Measurements from ENCODE around the gene DTNA. TPM values are rescaled to one million over a fixed set of nuclear protein-coding genes. Genes with fewer than 3 reads are reported as not detected.

The DTNA gene
- total RNA-seq, 2 donors from 2014 or later, result 41.0 to 78.4 TPM

GRCh38 chr18:34801774-34802173 is 91.7 kb downstream of the DTNA start:
- ATAC-seq (ENCODE audit: insufficient number of reproducible peaks, low FRiP score, low read depth) (no peak), DNase-seq (ENCODE audit: low spot score) (no peak)
- H3K27ac ChIP-seq, result no peak overlapping the region
- TF ChIP-seq, protein P1, sequence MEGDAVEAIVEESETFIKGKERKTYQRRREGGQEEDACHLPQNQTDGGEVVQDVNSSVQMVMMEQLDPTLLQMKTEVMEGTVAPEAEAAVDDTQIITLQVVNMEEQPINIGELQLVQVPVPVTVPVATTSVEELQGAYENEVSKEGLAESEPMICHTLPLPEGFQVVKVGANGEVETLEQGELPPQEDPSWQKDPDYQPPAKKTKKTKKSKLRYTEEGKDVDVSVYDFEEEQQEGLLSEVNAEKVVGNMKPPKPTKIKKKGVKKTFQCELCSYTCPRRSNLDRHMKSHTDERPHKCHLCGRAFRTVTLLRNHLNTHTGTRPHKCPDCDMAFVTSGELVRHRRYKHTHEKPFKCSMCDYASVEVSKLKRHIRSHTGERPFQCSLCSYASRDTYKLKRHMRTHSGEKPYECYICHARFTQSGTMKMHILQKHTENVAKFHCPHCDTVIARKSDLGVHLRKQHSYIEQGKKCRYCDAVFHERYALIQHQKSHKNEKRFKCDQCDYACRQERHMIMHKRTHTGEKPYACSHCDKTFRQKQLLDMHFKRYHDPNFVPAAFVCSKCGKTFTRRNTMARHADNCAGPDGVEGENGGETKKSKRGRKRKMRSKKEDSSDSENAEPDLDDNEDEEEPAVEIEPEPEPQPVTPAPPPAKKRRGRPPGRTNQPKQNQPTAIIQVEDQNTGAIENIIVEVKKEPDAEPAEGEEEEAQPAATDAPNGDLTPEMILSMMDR (IDR thresholded peaks at IDR 0.05), result no peak
- H3K4me1 ChIP-seq (ENCODE audit: control insufficient read depth in 1 of 2, low read depth in 2 of 2), result peaks cover 6 to 22% of the 10 kb centered on the region in 2 donors
- no peaks in the 10 kb centered on the region for H3K9me3 ChIP-seq
- no peak overlapping the region for H3K4me3 ChIP-seq
- H3K36me3 ChIP-seq, result no peaks in the 10 kb centered on the region
- H3K27me3 ChIP-seq (replicated peaks; ENCODE audit: insufficient read depth), result no peaks in the 10 kb centered on the region

GRCh38 chr18:34802959-34803358 is 92.9 kb downstream of the DTNA start:
- Histone ChIP-seq H3K36me3 (no peaks in the 10 kb centered on the region), H3K27ac (no peak overlapping the region), H3K4me3 (no peak overlapping the region), H3K27me3 (replicated peaks; ENCODE audit: insufficient read depth) (no peaks in the 10 kb centered on the region), H3K9me3 (no peaks in the 10 kb centered on the region), H3K4me1 (ENCODE audit: control insufficient read depth in 1 of 2, low read depth in 2 of 2) (peaks cover 10 to 34% of the 10 kb centered on the region in 2 donors)
- ATAC-seq (ENCODE audit: insufficient number of reproducible peaks, low FRiP score, low read depth), result no peak
- no peak for DNase-seq (ENCODE audit: low spot score)
- TF ChIP-seq, protein P1 (IDR thresholded peaks at IDR 0.05), result no peak

GRCh38 chr18:34803877-34804400 is 93.8 kb downstream of the DTNA start:
- Histone ChIP-seq H3K36me3 (no peaks in the 10 kb centered on the region), H3K9me3 (no peaks in the 10 kb centered on the region), H3K4me1 (ENCODE audit: control insufficient read depth in 1 of 2, low read depth in 2 of 2) (peaks cover 10 to 42% of the 10 kb centered on the region in 2 donors), H3K27ac (no peak overlapping the region), H3K27me3 (replicated peaks; ENCODE audit: insufficient read depth) (no peaks in the 10 kb centered on the region), H3K4me3 (no peak overlapping the region)
- TF ChIP-seq, protein P1 (IDR thresholded peaks at IDR 0.05), result no peak
- ATAC-seq (ENCODE audit: insufficient number of reproducible peaks, low FRiP score, low read depth), result no peak
- DNase-seq (ENCODE audit: low spot score), result no peak

- no peak for DNase-seq (ENCODE audit: low spot score)
- Histone ChIP-seq H3K4me1 (ENCODE audit: control insufficient read depth in 1 of 2, low read depth in 2 of 2) (peaks cover 19 to 55% of the 10 kb centered on the region in 2 donors), H3K9me3 (no peaks in the 10 kb centered on the region), H3K4me3 (no peak overlapping the region), H3K27ac (no peak overlapping the region), H3K27me3 (replicated peaks; ENCODE audit: insufficient read depth) (no peaks in the 10 kb centered on the region), H3K36me3 (no peaks in the 10 kb centered on the region)
- TF ChIP-seq, protein P1 (IDR thresholded peaks at IDR 0.05), result no peak
- ATAC-seq (ENCODE audit: insufficient number of reproducible peaks, low FRiP score, low read depth), result no peak
Observed at GRCh38 chr18:34805103-34805877, 95.2 kb downstream of the DTNA start.

- Histone ChIP-seq H3K36me3 (no peaks in the 10 kb centered on the region), H3K4me3 (no peak overlapping the region), H3K4me1 (ENCODE audit: control insufficient read depth in 1 of 2, low read depth in 2 of 2) (peaks cover 19 to 56% of the 10 kb centered on the region in 2 donors), H3K27ac (no peak overlapping the region), H3K9me3 (no peaks in the 10 kb centered on the region), H3K27me3 (replicated peaks; ENCODE audit: insufficient read depth) (no peaks in the 10 kb centered on the region)
- TF ChIP-seq, protein P1 (IDR thresholded peaks at IDR 0.05), result no peak
- ATAC-seq (ENCODE audit: insufficient number of reproducible peaks, low FRiP score, low read depth) (no peak), DNase-seq (ENCODE audit: low spot score) (no peak)
Observed at GRCh38 chr18:34805878-34806351, 95.8 kb downstream of the DTNA start.
